CD4-positive, alpha-beta T cell treated with Interleukin-10 for 1 hour (primary cell): Measurements from ENCODE around the gene DIS3L2.

ENCODE experiments used
- DNase-seq: peaks from one replicate; pipeline ENCODE4 v3.0.0-alpha.2; 2020

Gene DIS3L2

GRCh38 chr2:232280341-232280740 is 318.8 kb downstream of the DIS3L2 start:
- no peak for DNase-seq

GRCh38 chr2:232281858-232282507 is 320.5 kb downstream of the DIS3L2 start:
- no peak for DNase-seq

- DNase-seq = no peak
Observed at GRCh38 chr2:232282508-232283055, 321.1 kb downstream of the DIS3L2 start.

- no peak for DNase-seq
Observed at GRCh38 chr2:232286001-232286868, 324.7 kb downstream of the DIS3L2 start.

DNA sequence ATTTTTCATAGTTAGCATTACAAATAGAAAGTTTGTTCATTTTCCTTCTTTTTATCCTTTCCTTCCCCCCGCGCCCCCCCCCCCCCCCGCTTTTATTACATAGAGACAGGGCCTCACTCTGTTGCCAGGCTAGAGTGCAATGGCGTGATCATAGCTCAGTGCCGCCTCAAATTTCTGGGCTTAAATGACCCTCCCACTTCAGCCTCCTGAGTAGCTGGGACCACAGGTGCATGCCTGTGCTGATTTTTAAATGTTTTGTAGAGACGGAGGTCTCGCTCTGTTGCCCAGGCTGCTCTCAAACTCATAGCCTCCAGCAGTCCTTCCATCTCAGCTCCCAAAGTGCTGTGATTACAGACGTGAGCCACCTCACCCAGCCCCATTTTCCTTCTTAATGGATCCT is 325.8 kb downstream of the DIS3L2 start:
- no peak for DNase-seq

- no peak for DNase-seq
Observed at GRCh38 chr2:232288489-232289030, 327.0 kb downstream of the DIS3L2 start.

GRCh38 chr2:232290668-232291067 is 329.2 kb downstream of the DIS3L2 start:
- DNase-seq = no peak

- DNase-seq = no peak
Observed at GRCh38 chr2:232291343-232291742, 329.8 kb downstream of the DIS3L2 start.

DNA sequence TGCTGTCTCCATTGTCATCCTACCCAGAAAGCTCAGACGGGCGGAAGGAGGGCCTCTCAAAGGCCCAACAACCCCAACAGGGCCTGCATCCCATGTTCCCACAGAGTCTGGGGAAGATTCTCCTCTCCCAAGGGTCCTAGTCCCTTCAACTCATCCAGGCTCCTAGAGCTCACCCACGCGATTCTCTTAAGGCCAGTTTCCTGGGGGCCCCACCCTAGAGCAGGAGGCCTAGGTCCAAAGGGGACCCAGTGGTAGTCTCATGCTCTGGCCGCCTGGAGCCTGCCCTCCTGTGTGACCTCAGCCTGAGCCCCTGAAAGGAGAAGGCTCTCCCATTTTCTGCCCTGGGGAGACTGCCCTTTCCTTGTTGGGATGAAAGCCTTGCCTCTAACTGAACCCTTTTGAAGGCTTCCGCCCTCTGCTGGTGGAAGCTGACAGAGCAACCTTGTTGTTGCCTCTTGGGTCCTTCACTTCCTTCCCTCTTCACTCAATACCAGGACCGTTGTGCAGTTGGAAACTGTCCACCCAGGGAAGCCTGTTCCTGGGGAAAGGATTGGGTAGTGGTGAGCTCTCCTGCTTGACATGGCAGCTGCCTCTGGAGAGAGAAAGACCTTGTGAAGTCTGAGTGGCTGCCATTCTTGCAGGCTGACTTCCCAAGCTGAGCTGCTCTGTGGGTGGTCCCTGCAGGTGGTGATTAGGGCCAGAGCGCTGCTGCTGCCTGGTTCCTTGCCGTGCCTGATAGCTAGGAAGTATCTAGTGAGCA is 331.1 kb downstream of the DIS3L2 start:
- DNase-seq = peak; percentile 49

DNA sequence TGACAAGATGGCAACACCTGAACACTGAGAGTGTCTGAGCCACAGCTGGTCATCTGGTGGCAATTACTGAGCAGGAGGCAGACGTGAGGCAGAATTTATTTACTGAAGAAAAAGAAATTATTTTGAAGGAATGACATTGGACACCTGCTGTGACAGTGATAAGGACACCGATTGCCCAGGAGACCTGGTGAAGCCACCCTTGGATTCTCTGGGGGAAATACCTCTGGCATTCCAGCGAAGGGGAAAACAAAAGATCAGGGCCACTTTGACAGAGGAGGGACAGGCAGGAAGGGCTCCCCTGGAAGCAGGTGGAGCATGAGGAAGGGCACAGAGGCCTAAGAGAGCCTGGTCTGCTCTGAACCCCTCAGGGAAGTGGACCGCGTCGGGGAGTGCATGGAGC is 331.7 kb downstream of the DIS3L2 start:
- no peak for DNase-seq

DNA sequence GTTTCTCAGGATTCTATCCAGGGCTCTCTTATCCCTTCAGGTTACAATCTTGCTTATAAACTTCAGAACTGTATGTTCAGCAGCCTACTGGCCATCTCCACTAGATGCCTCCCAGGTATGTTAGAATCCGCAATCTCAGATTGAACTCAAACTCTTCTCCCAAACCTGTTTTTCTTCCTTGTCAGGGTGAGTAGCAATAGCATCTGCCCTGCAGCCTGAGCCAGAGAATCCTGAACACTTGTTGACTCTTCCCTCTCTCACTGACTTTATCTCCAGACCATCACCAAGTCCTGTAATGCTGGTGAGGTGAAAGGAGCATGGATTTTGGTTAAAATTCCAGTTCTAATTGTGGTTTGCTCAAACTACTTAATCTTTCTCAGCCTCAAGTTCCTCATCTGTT is 334.5 kb downstream of the DIS3L2 start:
- DNase-seq = no peak

DNA sequence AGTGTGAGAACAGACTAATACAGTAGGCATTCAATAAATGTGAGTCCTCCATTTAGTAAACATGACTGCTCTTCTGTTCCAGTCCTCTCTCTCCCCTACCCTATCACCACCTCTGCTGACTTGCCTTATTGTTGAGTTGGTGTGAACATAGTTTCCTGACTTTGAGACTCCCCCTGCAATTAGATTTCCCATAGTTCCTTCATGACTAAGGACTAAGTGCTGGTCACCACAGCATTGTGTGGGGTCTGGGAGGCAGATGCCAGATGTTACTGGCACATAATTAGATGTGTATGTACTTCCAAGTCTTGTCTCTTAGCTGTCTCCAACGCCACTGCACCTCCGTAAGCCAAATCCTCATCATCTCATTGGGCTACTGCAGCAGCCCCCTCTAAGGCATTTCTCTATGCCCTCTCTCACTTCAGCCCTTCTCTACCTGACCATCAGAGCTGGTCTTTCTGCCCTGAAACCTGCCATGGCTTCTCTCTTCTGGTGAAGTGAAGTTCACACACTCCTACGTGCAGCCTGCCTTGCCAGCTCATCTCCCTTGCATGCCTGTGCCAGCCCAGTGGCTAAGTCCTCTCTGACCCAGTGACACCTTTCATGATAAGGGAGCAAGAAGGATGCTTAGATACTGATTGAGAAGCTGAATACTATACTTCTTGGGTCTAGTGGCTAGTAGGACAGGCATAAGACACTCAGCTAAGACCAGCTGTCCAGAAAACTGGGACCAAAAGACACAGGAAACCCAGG is 335.4 kb downstream of the DIS3L2 start:
- DNase-seq = no peak

- DNase-seq = no peak
Observed at GRCh38 chr2:232299084-232299483, 337.6 kb downstream of the DIS3L2 start.

GRCh38 chr2:232299927-232300674 is 338.6 kb downstream of the DIS3L2 start:
- DNase-seq = no peak

GRCh38 chr2:232300894-232301387 is 339.4 kb downstream of the DIS3L2 start:
- no peak for DNase-seq

- no peak for DNase-seq
Observed at GRCh38 chr2:232304236-232304635, 342.7 kb downstream of the DIS3L2 start.

DNA sequence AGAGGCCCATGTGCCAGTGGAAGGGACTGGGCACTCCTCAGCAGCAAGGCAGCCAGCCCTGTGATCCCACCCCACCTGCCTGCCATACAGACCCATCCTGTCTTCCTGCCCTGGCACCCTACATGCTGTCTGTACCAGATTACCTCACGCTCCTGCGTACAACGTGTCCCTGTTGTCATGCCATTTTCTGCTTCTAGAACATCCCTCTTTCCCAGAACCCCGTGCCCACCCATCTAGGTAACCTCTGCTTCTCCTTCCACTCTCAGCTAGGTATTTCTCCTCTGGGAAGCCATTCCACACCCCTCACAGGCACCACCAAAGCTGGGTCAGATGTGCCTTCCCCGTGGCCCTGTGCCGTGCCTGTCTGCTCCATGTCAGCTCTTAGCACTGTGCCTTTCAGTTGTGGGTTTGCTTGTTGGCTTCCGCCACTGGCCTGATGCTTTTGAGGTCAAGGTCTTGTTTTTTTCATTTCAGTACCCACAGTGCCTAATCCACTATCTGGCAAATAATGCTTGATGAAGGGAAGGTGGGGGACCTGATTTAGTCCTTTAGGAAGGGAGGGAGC is 345.3 kb downstream of the DIS3L2 start:
- no peak for DNase-seq

DNA sequence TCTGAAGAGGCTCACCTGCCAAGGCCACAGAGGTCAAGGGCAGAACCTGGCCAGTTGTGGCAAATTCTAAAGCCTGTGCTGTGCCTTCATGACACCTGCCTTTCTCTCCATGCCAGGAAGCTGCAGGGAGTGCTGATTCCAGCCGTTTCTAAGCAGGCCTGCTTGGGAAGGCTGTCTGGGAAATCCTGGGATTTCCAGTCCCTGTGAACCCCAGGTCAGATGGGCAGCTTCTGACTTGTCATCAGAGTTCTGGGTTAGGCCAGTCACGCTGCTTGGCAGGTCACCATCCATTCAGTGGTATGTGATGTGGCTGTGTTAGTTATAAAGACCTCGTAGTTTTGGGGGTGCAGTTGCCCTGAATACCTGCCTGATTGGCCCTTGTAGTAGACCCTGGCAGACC is 346.3 kb downstream of the DIS3L2 start:
- DNase-seq = no peak

DNA sequence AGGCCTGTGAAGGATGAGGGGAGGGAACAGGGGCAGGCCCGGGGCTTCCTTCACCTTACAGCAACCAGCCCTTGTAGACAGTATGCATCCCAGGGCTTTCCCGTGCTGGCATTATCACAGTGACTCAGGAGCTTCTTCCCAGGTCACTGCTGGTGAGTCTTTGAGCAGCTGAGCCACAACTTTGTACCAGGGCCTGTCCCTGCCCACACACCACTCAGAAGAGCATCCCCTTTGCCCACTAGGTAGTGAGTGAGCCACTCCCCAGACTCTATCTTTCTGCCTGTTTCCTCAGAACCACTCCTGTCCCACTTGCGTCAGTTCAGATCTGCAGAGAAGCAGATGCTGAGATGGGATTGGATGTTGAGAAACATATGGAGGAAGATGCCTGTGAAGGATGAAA is 347.5 kb downstream of the DIS3L2 start:
- no peak for DNase-seq

GRCh38 chr2:232309592-232309991 is 348.1 kb downstream of the DIS3L2 start:
- no peak for DNase-seq

- peak; percentile 28 for DNase-seq
Observed at GRCh38 chr2:232310121-232310520, 348.6 kb downstream of the DIS3L2 start.
